HCT116 (cell line): ENCODE results near the gene CD28. TPM values are rescaled to one million over a fixed set of nuclear protein-coding genes. Genes with fewer than 3 reads are reported as not detected.

ENCODE experiments used
- ATAC-seq: fragments of 200-7000 bp; cut with Tn5 transposase; 2 replicates; pipeline ENCODE4 v1.9.1; 2020; ENCODE audit warnings: mild to moderate bottlenecking, moderate library complexity
- BruUV-seq: library from RNA; stranded (reverse); fragments of 400-500 nt; replicated peaks from 2 replicates; lab custom pipeline; 2021; lab: Mats Ljungman, UMichigan
- CTCF ChIA-PET: fragments of 300-600 bp; sonication (Branson Sonifier 250); formaldehyde crosslinking; loops from one replicate; lab custom pipeline; 2021; ENCODE audit warnings: antibody characterized with exemption; lab: Charles Lee
- POLR2A ChIA-PET: fragments of 300-600, 350-600 bp; sonication (Branson Sonifier 250); formaldehyde crosslinking; loops from one replicate; lab custom pipeline; 2021; ENCODE audit warnings: antibody characterized with exemption; lab: Charles Lee
- RAD21 ChIA-PET, 2 experiments: fragments of 300-600 bp; sonication (Branson Sonifier 250); formaldehyde crosslinking; loops; one replicate each; lab custom pipeline; 2023; ENCODE audit warnings: low total read pairs in 2 of 2; ENCODE audit not compliant: uncharacterized antibody in 2 of 2, unreplicated experiment in 2 of 2, low non-redundant PET in 1 of 2; lab: Charles Lee
- DNase-seq: peaks from one replicate; pipeline ENCODE4 v3.0.0-alpha.2; 2010; ENCODE audit warnings: low read depth, low spot score
- H2AFZ ChIP-seq: fragments of 200-600 bp; shearing (Covaris generic), sonication (generic); 2 replicates; pipeline ENCODE4 v1.6.1; 2017; ENCODE audit warnings: low read depth, mixed run types, mixed read lengths, antibody characterized with exemption, low read length; ENCODE audit not compliant: poor library complexity, severe bottlenecking
- H3K27ac ChIP-seq: 2 replicates; pipeline ENCODE4 v1.5.1; 2012; ENCODE audit warnings: low read depth, low read length
- H3K27me3 ChIP-seq: fragments of 200-600 bp; sonication (generic); 2 replicates; pipeline ENCODE4 v1.6.1; 2016; ENCODE audit warnings: mixed run types, low read length, mixed read lengths; ENCODE audit not compliant: insufficient read depth
- H3K36me3 ChIP-seq, 2 experiments: fragments of 200-500 bp in 1 of 2; fragments of 200-600 bp in 1 of 2; sonication (Bioruptor generic) in 1 of 2; sonication (generic) in 1 of 2; 2 replicates each; pipeline versions ENCODE4 v1.5.1 to v1.6.1; 2014 to 2016; ENCODE audit warnings: low read length in 2 of 2, inconsistent platforms in 1 of 2, mixed read lengths in 1 of 2, mixed run types in 1 of 2; ENCODE audit not compliant: insufficient read depth in 2 of 2, control insufficient read depth in 1 of 2
- H3K4me1 ChIP-seq, 2 experiments: fragments of 200-600 bp in 1 of 2; sonication (generic) in 1 of 2; 2 replicates each; pipeline versions ENCODE4 v1.5.1 to v1.6.1; 2012 to 2017; ENCODE audit warnings: low read length in 2 of 2, inconsistent platforms in 1 of 2, mild to moderate bottlenecking in 1 of 2, mixed read lengths in 1 of 2, mixed run types in 1 of 2, moderate library complexity in 1 of 2; ENCODE audit not compliant: insufficient read depth in 2 of 2, control insufficient read depth in 1 of 2
- H3K4me2 ChIP-seq: fragments of 200-600 bp; sonication (generic); 2 replicates; pipeline ENCODE4 v1.6.1; 2017; ENCODE audit warnings: mixed run types, low read length, mixed read lengths
- H3K4me3 ChIP-seq, 2 experiments: fragments of 200-600 bp in 1 of 2; sonication (generic) in 1 of 2; replicated peaks in 1 of 2; 2 replicates each; pipeline ENCODE4 v1.5.1; 2011 to 2016; ENCODE audit warnings: low read length in 2 of 2, control low read depth in 1 of 2, low read depth in 1 of 2, mild to moderate bottlenecking in 1 of 2, mixed read lengths in 1 of 2, mixed run types in 1 of 2
- H3K79me2 ChIP-seq: fragments of 200-600 bp; sonication (generic); 2 replicates; pipeline ENCODE4 v1.6.1; 2017; ENCODE audit warnings: mild to moderate bottlenecking, mixed run types, low read length, moderate library complexity, mixed read lengths; ENCODE audit not compliant: insufficient read depth
- H3K9ac ChIP-seq: fragments of 200-600 bp; sonication (generic); 2 replicates; pipeline ENCODE4 v1.6.1; 2016; ENCODE audit warnings: low read length, mixed read lengths
- H3K9me2 ChIP-seq: fragments of 200-600 bp; sonication (generic), shearing (Covaris generic); 2 replicates; pipeline ENCODE4 v1.6.1; 2017; ENCODE audit warnings: mixed run types, mild to moderate bottlenecking, moderate library complexity; ENCODE audit not compliant: insufficient read depth
- H3K9me3 ChIP-seq, 2 experiments: fragments of 200-500 bp in 1 of 2; fragments of 200-600 bp in 1 of 2; sonication (Bioruptor generic) in 1 of 2; sonication (generic) in 1 of 2; 2 replicates each; pipeline ENCODE4 v1.6.1; 2014 to 2017; ENCODE audit warnings: low read length in 2 of 2, mixed read lengths in 2 of 2, inconsistent platforms in 1 of 2, low read depth in 1 of 2, mild to moderate bottlenecking in 1 of 2, mixed run types in 1 of 2, moderate library complexity in 1 of 2; ENCODE audit not compliant: control insufficient read depth in 1 of 2, insufficient read depth in 1 of 2
- H4K20me1 ChIP-seq: fragments of 200-600 bp; sonication (generic), shearing (Covaris generic); 2 replicates; pipeline ENCODE4 v1.6.1; 2017; ENCODE audit warnings: mixed run types, mild to moderate bottlenecking, moderate library complexity; ENCODE audit not compliant: insufficient read depth
- CBX3 ChIP-seq: IDR thresholded peaks from 2 replicates; pipeline ENCODE4 v1.6.1; 2012; ENCODE audit warnings: low read depth
- CEBPB ChIP-seq: IDR thresholded peaks from 2 replicates; pipeline ENCODE4 v1.6.1; 2012; ENCODE audit warnings: low read depth
- EZH2phosphoT487 ChIP-seq: fragments of 200-600 bp; IDR thresholded peaks from 2 replicates; pipeline ENCODE4 v1.6.1; 2018; ENCODE audit warnings: antibody characterized with exemption, borderline replicate concordance
- JUND ChIP-seq: IDR thresholded peaks from 2 replicates; pipeline ENCODE4 v1.6.1; 2012
- POLR2A ChIP-seq: IDR thresholded peaks from 2 replicates; pipeline ENCODE4 v1.7.0; 2011; ENCODE audit warnings: borderline replicate concordance; ENCODE audit not compliant: insufficient read depth, insufficient read length; ENCODE audit errors: extremely low read depth
- POLR2AphosphoS5 ChIP-seq: IDR thresholded peaks from 2 replicates; pipeline ENCODE4 v1.6.1; 2011; ENCODE audit warnings: mild to moderate bottlenecking, low read depth, low read length, moderate library complexity
- RAD21 ChIP-seq: IDR thresholded peaks from 2 replicates; pipeline ENCODE4 v1.6.1; 2012; ENCODE audit warnings: low read depth, mild to moderate bottlenecking
- SP1 ChIP-seq: IDR thresholded peaks from 2 replicates; pipeline ENCODE4 v1.6.1; 2012; ENCODE audit warnings: low read depth
- SRF ChIP-seq: IDR thresholded peaks from 2 replicates; pipeline ENCODE4 v1.6.1; 2012; ENCODE audit warnings: low read depth
- TCF7L2 ChIP-seq: IDR thresholded peaks from 2 replicates; pipeline ENCODE4 v1.7.0; 2011; ENCODE audit warnings: borderline replicate concordance, inconsistent platforms; ENCODE audit not compliant: insufficient read depth, insufficient read length; ENCODE audit errors: extremely low read depth
- YY1 ChIP-seq: IDR thresholded peaks from 2 replicates; pipeline ENCODE4 v1.6.1; 2011; ENCODE audit warnings: low read length, low read depth, moderate library complexity, mild to moderate bottlenecking; ENCODE audit not compliant: insufficient replicate concordance; ENCODE audit errors: extremely low read depth
- ZFX ChIP-seq: fragments of 450-650 bp; IDR thresholded peaks from 2 replicates; pipeline ENCODE4 v1.6.1; 2017
- ZNF274 ChIP-seq: fragments of 200-500 bp; sonication (Bioruptor generic); IDR thresholded peaks from 2 replicates; pipeline ENCODE4 v1.6.1; 2014; ENCODE audit warnings: mild to moderate bottlenecking, low read depth, low read length, inconsistent platforms
- intact Hi-C: fragments of 100-400 bp; cut with micrococcal nuclease; formaldehyde crosslinking; loops from 2 replicates; pipeline ENCODE4 v1.10.0; 2022
- total RNA-seq: library from RNA; stranded (reverse); gene quantifications from one replicate; pipeline ENCODE4 v1.2.1, GENCODE V29; 2021; ENCODE audit not compliant: unreplicated experiment
- TF ChIP-seq, protein P1 (sequence below): IDR thresholded peaks from 2 replicates; pipeline ENCODE4 v1.6.1; 2012
- TF ChIP-seq, protein P2 (sequence below): IDR thresholded peaks from 2 replicates; pipeline ENCODE4 v1.6.1; 2012; ENCODE audit warnings: low read depth
- TF ChIP-seq, protein P3 (sequence below): IDR thresholded peaks from 2 replicates; pipeline ENCODE4 v1.6.1; 2011; ENCODE audit warnings: mild to moderate bottlenecking, low read length, moderate library complexity; ENCODE audit not compliant: insufficient replicate concordance; ENCODE audit errors: extremely low read depth
- TF ChIP-seq, protein P4 (sequence below), 3 experiments: fragments of 200-600 bp in 1 of 3; sonication (generic) in 1 of 3; IDR thresholded peaks in 2 of 3; conservative IDR thresholded peaks in 1 of 3; 2 replicates each; pipeline ENCODE4 v1.5.1; 2012 to 2017; ENCODE audit warnings: low read depth in 2 of 3, low read length in 2 of 3, antibody characterized with exemption in 1 of 3, borderline replicate concordance in 1 of 3, control low read depth in 1 of 3, mild to moderate bottlenecking in 1 of 3, mixed read lengths in 1 of 3, mixed run types in 1 of 3, moderate library complexity in 1 of 3; ENCODE audit not compliant: insufficient read depth in 1 of 3

Gene CD28
- total RNA-seq, 1 experiment from 2014 or later, result 0.37 TPM

DNA sequence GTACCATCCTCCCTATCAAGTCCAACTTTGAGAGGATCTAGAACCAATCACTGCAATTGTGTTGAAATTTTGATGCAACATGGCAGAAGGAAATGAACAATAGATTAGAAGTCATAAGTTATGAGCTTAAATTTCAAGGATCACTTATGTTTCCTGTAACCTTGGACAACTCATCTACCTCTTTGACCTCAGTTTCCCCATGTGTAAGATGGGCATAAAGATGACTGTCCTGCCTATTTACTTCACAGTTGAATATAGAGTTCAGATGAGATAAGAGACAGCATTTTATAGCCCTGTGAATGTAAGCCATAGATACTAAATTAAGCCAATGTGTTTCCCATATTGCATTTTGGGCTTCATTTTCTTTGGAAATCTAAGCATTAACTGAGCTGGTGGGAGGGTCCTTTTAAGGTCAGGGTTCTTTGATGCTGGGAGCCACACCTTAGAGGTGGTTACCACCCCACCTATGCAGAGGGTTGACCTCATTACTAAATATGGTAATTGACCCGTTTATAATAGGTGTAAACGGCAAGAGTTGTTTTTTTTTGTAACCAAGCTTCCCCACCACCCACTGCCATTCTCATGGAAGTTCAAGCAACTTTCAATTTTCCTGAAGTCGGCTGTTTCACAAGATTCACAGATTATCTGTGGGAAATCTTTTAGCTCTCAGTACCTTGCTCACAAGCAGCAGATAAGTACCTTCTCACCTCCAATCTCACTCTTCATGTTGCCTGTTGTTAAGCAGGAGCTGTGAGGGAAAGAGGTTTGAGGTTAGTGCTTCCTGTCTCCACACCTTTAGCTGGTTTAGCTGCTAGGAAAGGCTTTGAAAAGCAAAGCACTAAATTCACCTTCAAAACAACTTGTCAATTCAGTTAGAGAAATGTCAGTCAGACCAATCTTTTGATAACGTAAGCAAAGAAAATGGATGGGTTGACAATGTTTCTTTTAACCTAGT lies 13.3 kb downstream of the CD28 start:
- no peak overlapping the region for H3K9ac ChIP-seq
- H3K36me3 ChIP-seq, result no peaks in the 10 kb centered on the region
- BruUV-seq, result no TSS peak
- H3K4me1 ChIP-seq, result no peaks in the 10 kb centered on the region
- no peak for ATAC-seq
- no peaks in the 10 kb centered on the region for H4K20me1 ChIP-seq
- intact Hi-C loops, result no loop called here
- TF ChIP-seq POLR2A (no peak), JUND (no peak), EZH2phosphoT487 (no peak), SRF (no peak), SP1 (no peak), ZNF274 (no peak), TCF7L2 (no peak), POLR2AphosphoS5 (no peak), RAD21 (no peak), YY1 (no peak), ZFX (no peak), CEBPB (no peak), CBX3 (no peak)
- TF ChIP-seq, protein P1, sequence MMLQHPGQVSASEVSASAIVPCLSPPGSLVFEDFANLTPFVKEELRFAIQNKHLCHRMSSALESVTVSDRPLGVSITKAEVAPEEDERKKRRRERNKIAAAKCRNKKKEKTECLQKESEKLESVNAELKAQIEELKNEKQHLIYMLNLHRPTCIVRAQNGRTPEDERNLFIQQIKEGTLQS, result no peak
- TF ChIP-seq, protein P2, sequence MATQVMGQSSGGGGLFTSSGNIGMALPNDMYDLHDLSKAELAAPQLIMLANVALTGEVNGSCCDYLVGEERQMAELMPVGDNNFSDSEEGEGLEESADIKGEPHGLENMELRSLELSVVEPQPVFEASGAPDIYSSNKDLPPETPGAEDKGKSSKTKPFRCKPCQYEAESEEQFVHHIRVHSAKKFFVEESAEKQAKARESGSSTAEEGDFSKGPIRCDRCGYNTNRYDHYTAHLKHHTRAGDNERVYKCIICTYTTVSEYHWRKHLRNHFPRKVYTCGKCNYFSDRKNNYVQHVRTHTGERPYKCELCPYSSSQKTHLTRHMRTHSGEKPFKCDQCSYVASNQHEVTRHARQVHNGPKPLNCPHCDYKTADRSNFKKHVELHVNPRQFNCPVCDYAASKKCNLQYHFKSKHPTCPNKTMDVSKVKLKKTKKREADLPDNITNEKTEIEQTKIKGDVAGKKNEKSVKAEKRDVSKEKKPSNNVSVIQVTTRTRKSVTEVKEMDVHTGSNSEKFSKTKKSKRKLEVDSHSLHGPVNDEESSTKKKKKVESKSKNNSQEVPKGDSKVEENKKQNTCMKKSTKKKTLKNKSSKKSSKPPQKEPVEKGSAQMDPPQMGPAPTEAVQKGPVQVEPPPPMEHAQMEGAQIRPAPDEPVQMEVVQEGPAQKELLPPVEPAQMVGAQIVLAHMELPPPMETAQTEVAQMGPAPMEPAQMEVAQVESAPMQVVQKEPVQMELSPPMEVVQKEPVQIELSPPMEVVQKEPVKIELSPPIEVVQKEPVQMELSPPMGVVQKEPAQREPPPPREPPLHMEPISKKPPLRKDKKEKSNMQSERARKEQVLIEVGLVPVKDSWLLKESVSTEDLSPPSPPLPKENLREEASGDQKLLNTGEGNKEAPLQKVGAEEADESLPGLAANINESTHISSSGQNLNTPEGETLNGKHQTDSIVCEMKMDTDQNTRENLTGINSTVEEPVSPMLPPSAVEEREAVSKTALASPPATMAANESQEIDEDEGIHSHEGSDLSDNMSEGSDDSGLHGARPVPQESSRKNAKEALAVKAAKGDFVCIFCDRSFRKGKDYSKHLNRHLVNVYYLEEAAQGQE, result no peak
- TF ChIP-seq, protein P3, sequence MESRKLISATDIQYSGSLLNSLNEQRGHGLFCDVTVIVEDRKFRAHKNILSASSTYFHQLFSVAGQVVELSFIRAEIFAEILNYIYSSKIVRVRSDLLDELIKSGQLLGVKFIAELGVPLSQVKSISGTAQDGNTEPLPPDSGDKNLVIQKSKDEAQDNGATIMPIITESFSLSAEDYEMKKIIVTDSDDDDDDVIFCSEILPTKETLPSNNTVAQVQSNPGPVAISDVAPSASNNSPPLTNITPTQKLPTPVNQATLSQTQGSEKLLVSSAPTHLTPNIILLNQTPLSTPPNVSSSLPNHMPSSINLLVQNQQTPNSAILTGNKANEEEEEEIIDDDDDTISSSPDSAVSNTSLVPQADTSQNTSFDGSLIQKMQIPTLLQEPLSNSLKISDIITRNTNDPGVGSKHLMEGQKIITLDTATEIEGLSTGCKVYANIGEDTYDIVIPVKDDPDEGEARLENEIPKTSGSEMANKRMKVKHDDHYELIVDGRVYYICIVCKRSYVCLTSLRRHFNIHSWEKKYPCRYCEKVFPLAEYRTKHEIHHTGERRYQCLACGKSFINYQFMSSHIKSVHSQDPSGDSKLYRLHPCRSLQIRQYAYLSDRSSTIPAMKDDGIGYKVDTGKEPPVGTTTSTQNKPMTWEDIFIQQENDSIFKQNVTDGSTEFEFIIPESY, result no peak
- TF ChIP-seq, protein P4, sequence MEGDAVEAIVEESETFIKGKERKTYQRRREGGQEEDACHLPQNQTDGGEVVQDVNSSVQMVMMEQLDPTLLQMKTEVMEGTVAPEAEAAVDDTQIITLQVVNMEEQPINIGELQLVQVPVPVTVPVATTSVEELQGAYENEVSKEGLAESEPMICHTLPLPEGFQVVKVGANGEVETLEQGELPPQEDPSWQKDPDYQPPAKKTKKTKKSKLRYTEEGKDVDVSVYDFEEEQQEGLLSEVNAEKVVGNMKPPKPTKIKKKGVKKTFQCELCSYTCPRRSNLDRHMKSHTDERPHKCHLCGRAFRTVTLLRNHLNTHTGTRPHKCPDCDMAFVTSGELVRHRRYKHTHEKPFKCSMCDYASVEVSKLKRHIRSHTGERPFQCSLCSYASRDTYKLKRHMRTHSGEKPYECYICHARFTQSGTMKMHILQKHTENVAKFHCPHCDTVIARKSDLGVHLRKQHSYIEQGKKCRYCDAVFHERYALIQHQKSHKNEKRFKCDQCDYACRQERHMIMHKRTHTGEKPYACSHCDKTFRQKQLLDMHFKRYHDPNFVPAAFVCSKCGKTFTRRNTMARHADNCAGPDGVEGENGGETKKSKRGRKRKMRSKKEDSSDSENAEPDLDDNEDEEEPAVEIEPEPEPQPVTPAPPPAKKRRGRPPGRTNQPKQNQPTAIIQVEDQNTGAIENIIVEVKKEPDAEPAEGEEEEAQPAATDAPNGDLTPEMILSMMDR (IDR thresholded peaks at IDR 0.05 in 2 of 3, conservative IDR thresholded peaks at IDR 0.05 in 1 of 3; ENCODE audit: borderline replicate concordance in 1 of 3, insufficient read depth in 1 of 3, low read depth in 2 of 3, low read length in 2 of 3), result no peak
- TF ChIP-seq, all 23 proteins: peak for 0
- no peak overlapping the region for H3K4me2 ChIP-seq
- H3K79me2 ChIP-seq, result no peaks in the 10 kb centered on the region
- no peaks in the 10 kb centered on the region for H3K9me3 ChIP-seq
- ChIA-PET POLR2A (no interaction called here), RAD21 (no interaction called here), CTCF (no interaction called here)
- H2AFZ ChIP-seq, result no peak overlapping the region
- no peak overlapping the region for H3K27ac ChIP-seq
- no peak for DNase-seq
- no peaks in the 10 kb centered on the region for H3K9me2 ChIP-seq
- H3K4me3 ChIP-seq, result no peak overlapping the region
- H3K27me3 ChIP-seq, result no peaks in the 10 kb centered on the region
